HEK293T (cell line): ENCODE data around the gene CCDC183.

ENCODE experiments used
- ARNT ChIP-seq: fragments of 450-650 bp; IDR thresholded peaks from 2 replicates; pipeline ENCODE4 v1.6.1; 2017; ENCODE audit warnings: mild to moderate bottlenecking
- BHLHE40 ChIP-seq: fragments of 450-650 bp; IDR thresholded peaks from 2 replicates; pipeline ENCODE4 v1.6.1; 2016; ENCODE audit warnings: mild to moderate bottlenecking, moderate library complexity, borderline replicate concordance
- FOXK2 ChIP-seq: fragments of 450-650 bp; IDR thresholded peaks from 2 replicates; pipeline ENCODE4 v1.6.1; 2016; ENCODE audit warnings: mild to moderate bottlenecking
- FOXM1 ChIP-seq: fragments of 450-650 bp; IDR thresholded peaks from 2 replicates; pipeline ENCODE4 v1.6.1; 2017; ENCODE audit warnings: mild to moderate bottlenecking, borderline replicate concordance
- L3MBTL2 ChIP-seq: fragments of 450-650 bp; conservative IDR thresholded peaks from 2 replicates; pipeline ENCODE4 v1.6.1; 2016; ENCODE audit warnings: mild to moderate bottlenecking
- LEF1 ChIP-seq: fragments of 450-650 bp; IDR thresholded peaks from 2 replicates; pipeline ENCODE4 v1.6.1; 2017; ENCODE audit warnings: mild to moderate bottlenecking, borderline replicate concordance
- NFRKB ChIP-seq: fragments of 450-650 bp; IDR thresholded peaks from 2 replicates; pipeline ENCODE4 v1.6.1; 2016; ENCODE audit warnings: mild to moderate bottlenecking, moderate library complexity
- PKNOX1 ChIP-seq: fragments of 450-650 bp; IDR thresholded peaks from 2 replicates; pipeline ENCODE4 v1.6.1; 2016
- SP1 ChIP-seq: fragments of 450-650 bp; IDR thresholded peaks from 2 replicates; pipeline ENCODE4 v1.6.1; 2017
- SUZ12 ChIP-seq: fragments of 450-650 bp; IDR thresholded peaks from 2 replicates; pipeline ENCODE4 v1.6.1; 2016; ENCODE audit warnings: mild to moderate bottlenecking
- TARDBP ChIP-seq: fragments of 450-650 bp; IDR thresholded peaks from 2 replicates; pipeline ENCODE4 v1.6.1; 2016

- no peak for TF ChIP-seq FOXM1
- no peak for TF ChIP-seq SP1
- no peak for TF ChIP-seq SUZ12
- TF ChIP-seq LEF1 = no peak
- TF ChIP-seq NFRKB = no peak
- TF ChIP-seq ARNT = no peak
- no peak for TF ChIP-seq TARDBP
- TF ChIP-seq PKNOX1 = no peak
- no peak for TF ChIP-seq L3MBTL2
- no peak for TF ChIP-seq FOXK2
- TF ChIP-seq BHLHE40 = no peak
Observed at GRCh38 chr9:136786451-136786850, 9.7 kb upstream of the CCDC183 start.
